Neural progenitor cell (in vitro differentiated cells): ENCODE results near the gene MAP7D1.

Experiments used
- CTCF ChIP-seq: fragments of 200-600 bp; sonication (generic); IDR thresholded peaks from 2 replicates; pipeline ENCODE4 v1.5.1; 2017; ENCODE audit warnings: antibody characterized with exemption, mild to moderate bottlenecking
- EZH2 ChIP-seq: fragments of 200-600 bp; sonication (generic); IDR thresholded peaks from 2 replicates; pipeline ENCODE4 v1.6.1; 2017; ENCODE audit warnings: antibody characterized with exemption, mild to moderate bottlenecking, moderate library complexity
- EZH2phosphoT487 ChIP-seq: fragments of 200-600 bp; sonication (generic); IDR thresholded peaks from 2 replicates; pipeline ENCODE4 v1.6.1; 2017; ENCODE audit warnings: antibody characterized with exemption

DNA sequence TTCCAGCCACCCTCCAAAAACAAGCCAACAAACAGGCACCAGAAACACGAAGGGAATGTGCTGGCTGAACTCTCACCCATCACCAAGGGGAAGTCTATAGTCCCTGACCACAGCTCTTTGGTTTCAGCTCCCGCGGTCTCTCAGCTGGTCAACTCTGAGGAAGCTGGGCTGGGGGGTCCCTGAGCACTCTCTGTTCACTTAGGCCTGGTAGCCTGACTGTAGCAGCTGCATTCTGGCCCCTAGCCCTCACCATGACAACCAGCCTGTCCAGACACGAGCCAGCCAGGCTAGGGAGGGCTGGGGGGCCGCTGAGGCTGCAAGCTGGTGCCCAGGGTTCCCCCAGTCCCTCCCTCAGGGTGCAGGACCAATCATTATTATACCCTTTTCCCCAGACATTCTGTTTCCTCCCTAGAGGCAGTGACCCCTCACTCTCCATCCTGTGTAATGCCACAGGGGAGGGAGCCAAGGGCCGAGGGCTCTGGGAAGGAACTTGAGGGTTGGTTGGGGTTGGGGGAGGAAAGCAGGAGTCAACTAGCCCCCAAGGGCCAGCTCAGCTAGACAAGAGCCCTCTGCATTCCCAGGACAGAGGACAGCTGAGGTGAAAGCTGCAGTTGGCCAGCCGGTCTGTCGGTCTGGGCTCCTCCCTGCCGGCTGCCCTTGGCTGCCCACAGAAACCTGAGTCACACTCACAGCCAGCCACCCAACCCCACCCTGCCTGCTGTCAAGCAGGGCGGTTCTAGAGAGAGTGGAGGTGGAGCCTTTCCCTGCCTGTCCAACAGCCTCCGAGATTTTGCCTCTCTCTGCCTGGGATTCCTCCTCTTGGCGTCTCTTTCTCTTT lies 5.4 kb upstream of the MAP7D1 start:
- no peak for TF ChIP-seq CTCF
- no peak for TF ChIP-seq EZH2
- no peak for TF ChIP-seq EZH2phosphoT487
